Kidney (tissue), 14 donors: ENCODE results near the gene PRSS48. TPM values are rescaled to one million over a fixed set of nuclear protein-coding genes. Genes with fewer than 3 reads are reported as not detected.

ENCODE experiments used
- DNase-seq, 5 donors: peaks; one replicate each; pipeline ENCODE4 v3.0.0-alpha.2; 2013 to 2020
- FAIRE-seq: peaks from 2 replicates; lab custom pipeline; 2012; peaks lifted over from hg19 to GRCh38; lab: Jason Lieb, UNC
- H3K27ac ChIP-seq, 2 donors: one replicate each; pipeline ENCODE4 v1.7.0; 2013; ENCODE audit warnings: low read depth in 2 of 2, low read length in 2 of 2, inconsistent platforms in 1 of 2
- H3K27me3 ChIP-seq: one replicate; pipeline ENCODE4 v1.7.1; 2013; ENCODE audit warnings: low read length, inconsistent platforms; ENCODE audit not compliant: control insufficient read depth, insufficient read depth
- H3K36me3 ChIP-seq, 3 donors: one replicate each; pipeline versions ENCODE4 v1.7.0 to v1.7.1; 2013; ENCODE audit warnings: low read length in 3 of 3, control low read depth in 1 of 3, inconsistent platforms in 1 of 3; ENCODE audit not compliant: insufficient read depth in 3 of 3, control insufficient read depth in 2 of 3
- H3K4me1 ChIP-seq, 3 donors: one replicate each; pipeline versions ENCODE4 v1.7.0 to v1.7.1; 2013; ENCODE audit warnings: low read length in 3 of 3, inconsistent platforms in 1 of 3, low read depth in 1 of 3; ENCODE audit not compliant: control insufficient read depth in 2 of 3, insufficient read depth in 2 of 3
- H3K4me3 ChIP-seq, 3 donors: one replicate each; pipeline versions ENCODE4 v1.7.0 to v1.8.1; 2013; ENCODE audit warnings: low read length in 3 of 3, control low read depth in 1 of 3, inconsistent platforms in 1 of 3
- H3K9ac ChIP-seq, 3 donors: one replicate each; pipeline versions ENCODE4 v1.7.0 to v1.7.1; 2013; ENCODE audit warnings: low read length in 3 of 3, control low read depth in 1 of 3, inconsistent platforms in 1 of 3
- H3K9me3 ChIP-seq, 3 donors: one replicate each; pipeline versions ENCODE4 v1.7.0 to v1.7.1; 2013; ENCODE audit warnings: low read length in 3 of 3, control low read depth in 1 of 3, inconsistent platforms in 1 of 3; ENCODE audit not compliant: control insufficient read depth in 2 of 3, insufficient read depth in 1 of 3
- intact Hi-C: fragments of 100-400 bp; cut with DNase I; formaldehyde crosslinking; loops from one replicate; pipeline ENCODE4 v1.11.1; 2022
- polyA plus RNA-seq: library from polyadenylated mRNA; stranded (reverse); fragments of 350-450 nt; fragmentation: Illumina TruSeq; extraction: RNeasy Lipid Tissue Mini Kit (QIAGEN cat#74804); gene quantifications from one replicate; pipeline ENCODE4 v1.2.3, GENCODE V29; 2014; ENCODE audit warnings: low read depth, low replicate concordance; ENCODE audit not compliant: insufficient read depth
- total RNA-seq: library from RNA; stranded (reverse); fragmentation: NEBNext Ultra II Directional; extraction: Animal tissue kit (Norgen Biotek cat#: 25700); gene quantifications from one replicate; pipeline ENCODE4 v1.2.1, GENCODE V29; 2021
- TF ChIP-seq, protein P1 (sequence below): IDR thresholded peaks from 3 replicates; pipeline ENCODE4 v1.5.1; 2012; ENCODE audit warnings: mild to moderate bottlenecking, moderate library complexity, borderline replicate concordance; ENCODE audit not compliant: insufficient read depth; ENCODE audit errors: extremely low read depth
- donor health status: control.
- donor health status: control.
- donor health status: control.
- donor health status: control.
- donor health status: control.
- donor health status: DM: yes; HTN: yes; CAD: no.
- donor health status: Normal renal cell carcinoma (clear cell type).

Gene PRSS48
- total and polyA plus RNA-seq, 2 donors from 2014 or later, result not detected

DNA sequence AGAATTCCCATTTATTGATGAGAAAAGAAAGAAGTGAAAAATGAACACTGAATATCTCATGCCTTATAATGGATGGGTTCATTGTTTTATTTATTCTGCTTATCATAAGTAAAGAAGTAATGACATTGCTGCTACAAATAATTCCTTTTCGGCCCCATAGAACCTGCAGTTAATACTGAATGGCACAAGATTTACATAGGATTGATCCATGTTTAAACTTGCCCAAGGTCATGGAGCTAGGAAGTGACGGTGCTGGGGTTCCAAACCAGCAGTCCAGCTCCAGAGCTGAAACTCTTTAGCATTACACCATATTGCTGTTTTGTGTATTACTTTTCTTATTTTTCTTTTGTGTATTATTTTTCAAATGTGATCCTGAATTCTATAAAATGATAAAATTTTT lies 30.2 kb upstream of the PRSS48 start:
- TF ChIP-seq, protein P1, sequence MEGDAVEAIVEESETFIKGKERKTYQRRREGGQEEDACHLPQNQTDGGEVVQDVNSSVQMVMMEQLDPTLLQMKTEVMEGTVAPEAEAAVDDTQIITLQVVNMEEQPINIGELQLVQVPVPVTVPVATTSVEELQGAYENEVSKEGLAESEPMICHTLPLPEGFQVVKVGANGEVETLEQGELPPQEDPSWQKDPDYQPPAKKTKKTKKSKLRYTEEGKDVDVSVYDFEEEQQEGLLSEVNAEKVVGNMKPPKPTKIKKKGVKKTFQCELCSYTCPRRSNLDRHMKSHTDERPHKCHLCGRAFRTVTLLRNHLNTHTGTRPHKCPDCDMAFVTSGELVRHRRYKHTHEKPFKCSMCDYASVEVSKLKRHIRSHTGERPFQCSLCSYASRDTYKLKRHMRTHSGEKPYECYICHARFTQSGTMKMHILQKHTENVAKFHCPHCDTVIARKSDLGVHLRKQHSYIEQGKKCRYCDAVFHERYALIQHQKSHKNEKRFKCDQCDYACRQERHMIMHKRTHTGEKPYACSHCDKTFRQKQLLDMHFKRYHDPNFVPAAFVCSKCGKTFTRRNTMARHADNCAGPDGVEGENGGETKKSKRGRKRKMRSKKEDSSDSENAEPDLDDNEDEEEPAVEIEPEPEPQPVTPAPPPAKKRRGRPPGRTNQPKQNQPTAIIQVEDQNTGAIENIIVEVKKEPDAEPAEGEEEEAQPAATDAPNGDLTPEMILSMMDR, result no peak
- DNase-seq, result no peak
- Histone ChIP-seq H3K27ac (no peak overlapping the region), H3K9ac (no peak overlapping the region), H3K27me3 (no peaks in the 10 kb centered on the region), H3K4me3 (no peak overlapping the region), H3K36me3 (no peaks in the 10 kb centered on the region), H3K9me3 (no peaks in the 10 kb centered on the region), H3K4me1 (no peaks in the 10 kb centered on the region)
- FAIRE-seq, result no peak
- intact Hi-C loops, result no loop called here

DNA sequence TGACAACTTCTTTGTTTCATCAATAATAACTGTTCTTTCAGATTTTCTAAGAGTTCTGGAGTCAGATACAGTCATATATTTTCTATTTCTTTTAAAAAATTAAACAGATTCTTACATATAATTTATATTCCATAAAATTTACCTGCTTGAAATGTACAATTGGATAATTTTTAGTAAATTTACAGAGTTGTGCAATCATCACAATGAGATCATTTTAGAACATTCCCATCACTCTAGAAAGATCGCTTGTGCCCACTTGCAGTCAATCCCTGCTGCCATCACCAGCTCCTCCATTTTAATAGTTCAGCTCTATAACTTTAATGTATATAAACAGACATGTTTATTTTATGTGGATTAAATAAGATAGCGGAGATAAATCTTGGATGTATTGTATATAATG lies 29.6 kb upstream of the PRSS48 start:
- Histone ChIP-seq H3K4me3 (no peak overlapping the region), H3K9me3 (no peaks in the 10 kb centered on the region), H3K27me3 (no peaks in the 10 kb centered on the region), H3K36me3 (no peaks in the 10 kb centered on the region), H3K4me1 (no peaks in the 10 kb centered on the region), H3K9ac (no peak overlapping the region), H3K27ac (no peak overlapping the region)
- FAIRE-seq, result peak; percentile 42
- no peak for DNase-seq
- TF ChIP-seq, protein P1, result no peak
- intact Hi-C loops, result no loop called here

DNA sequence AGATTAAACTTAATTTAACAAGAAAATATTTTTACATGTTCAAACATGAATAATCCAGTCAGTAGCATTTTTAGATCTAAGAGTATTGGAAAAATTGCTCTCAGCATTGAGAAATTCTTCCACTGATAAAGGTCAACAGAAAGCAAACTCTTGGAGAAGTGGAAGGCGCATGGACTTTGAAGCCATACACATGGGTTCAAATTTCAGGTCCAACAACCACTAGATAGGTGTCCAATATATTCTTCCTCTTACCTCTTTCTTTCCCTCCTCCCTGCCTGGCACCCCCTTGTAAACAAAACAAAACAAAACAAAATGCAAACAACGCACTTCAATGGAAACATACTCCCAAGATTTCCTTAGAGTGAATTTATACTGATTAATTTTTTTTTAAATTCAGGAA lies 28.4 kb upstream of the PRSS48 start:
- Histone ChIP-seq H3K9me3 (no peaks in the 10 kb centered on the region), H3K4me1 (no peaks in the 10 kb centered on the region), H3K9ac (no peak overlapping the region), H3K4me3 (no peak overlapping the region), H3K36me3 (no peaks in the 10 kb centered on the region), H3K27me3 (no peaks in the 10 kb centered on the region), H3K27ac (no peak overlapping the region)
- no peak for DNase-seq
- intact Hi-C loops, result no loop called here
- TF ChIP-seq, protein P1, result no peak
- no peak for FAIRE-seq

DNA sequence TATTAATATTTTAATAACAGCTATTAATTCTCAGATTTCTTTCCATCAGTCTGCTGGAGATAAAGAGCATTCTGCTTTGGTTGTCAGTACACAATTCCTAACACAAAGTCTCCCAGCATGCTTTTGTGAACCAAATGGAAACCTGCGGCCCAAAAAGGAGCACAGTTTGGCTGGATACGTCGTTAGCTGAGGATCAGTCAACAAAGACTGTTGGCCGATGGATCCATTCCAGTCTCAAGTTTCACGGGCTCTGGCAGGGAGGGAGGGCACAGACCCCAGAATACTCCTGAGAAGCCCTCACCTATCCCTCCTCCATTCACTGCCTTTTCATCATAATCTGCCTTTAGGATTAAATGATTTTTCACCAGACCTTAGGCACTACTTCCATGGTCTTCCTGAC lies 26.3 kb upstream of the PRSS48 start:
- Histone ChIP-seq H3K27me3 (no peaks in the 10 kb centered on the region), H3K9me3 (no peaks in the 10 kb centered on the region), H3K27ac (no peak overlapping the region), H3K36me3 (no peaks in the 10 kb centered on the region), H3K4me1 (no peaks in the 10 kb centered on the region), H3K9ac (no peak overlapping the region), H3K4me3 (no peak overlapping the region)
- FAIRE-seq (no peak), DNase-seq (no peak)
- intact Hi-C loops, result no loop called here
- TF ChIP-seq, protein P1, result no peak
